OCI-LY1 (cell line): Measurements from ENCODE around the gene PEX26.

Experiments used
- EZH2 ChIP-seq: fragments of 200-600 bp; sonication (generic), shearing (Covaris generic); IDR thresholded peaks from 2 replicates; pipeline ENCODE4 v1.8.0; 2017; ENCODE audit warnings: borderline replicate concordance, mixed run types, mild to moderate bottlenecking, antibody characterized with exemption, low read length, moderate library complexity, mixed read lengths
- TF ChIP-seq, protein P1 (sequence below): fragments of 200-600 bp; sonication (generic), shearing (Covaris generic); IDR thresholded peaks from 2 replicates; pipeline ENCODE4 v1.5.1; 2017; ENCODE audit warnings: mild to moderate bottlenecking, antibody characterized with exemption, low read length, moderate library complexity, mixed read lengths

DNA sequence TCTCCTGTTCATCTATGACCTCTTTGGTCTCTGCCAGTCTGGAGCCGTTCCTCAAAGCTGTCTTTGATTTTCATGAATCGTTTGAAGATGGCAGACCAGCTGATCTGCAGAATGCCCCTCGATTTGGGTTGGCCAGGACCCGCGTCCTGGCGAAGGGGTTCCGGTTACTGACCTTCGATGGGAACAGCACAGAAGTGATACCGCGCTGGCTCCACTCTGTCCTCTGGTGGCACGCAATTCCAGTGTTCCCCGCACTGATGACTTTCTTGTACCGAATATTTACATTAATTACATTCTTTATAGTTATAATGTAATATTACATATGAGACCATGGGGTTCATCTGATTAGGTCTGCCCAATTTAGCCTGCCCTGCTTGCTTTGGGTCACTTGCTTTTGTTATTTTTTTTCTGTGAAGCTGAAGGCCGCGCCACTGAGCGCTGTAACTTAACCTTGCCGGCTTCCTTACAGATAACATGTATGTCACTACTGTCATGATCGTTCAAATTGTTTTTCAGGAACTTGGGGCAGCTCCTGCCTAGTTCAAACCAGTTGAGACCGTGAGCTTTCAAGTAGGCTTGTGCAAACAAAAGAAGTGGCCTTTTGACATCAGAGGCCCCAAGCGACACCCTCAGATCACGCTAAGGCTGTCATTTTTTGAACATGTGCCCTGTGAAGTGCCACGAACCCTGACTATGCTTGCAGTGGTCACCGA, 68.0 kb downstream of the PEX26 start:
- TF ChIP-seq, protein P1, sequence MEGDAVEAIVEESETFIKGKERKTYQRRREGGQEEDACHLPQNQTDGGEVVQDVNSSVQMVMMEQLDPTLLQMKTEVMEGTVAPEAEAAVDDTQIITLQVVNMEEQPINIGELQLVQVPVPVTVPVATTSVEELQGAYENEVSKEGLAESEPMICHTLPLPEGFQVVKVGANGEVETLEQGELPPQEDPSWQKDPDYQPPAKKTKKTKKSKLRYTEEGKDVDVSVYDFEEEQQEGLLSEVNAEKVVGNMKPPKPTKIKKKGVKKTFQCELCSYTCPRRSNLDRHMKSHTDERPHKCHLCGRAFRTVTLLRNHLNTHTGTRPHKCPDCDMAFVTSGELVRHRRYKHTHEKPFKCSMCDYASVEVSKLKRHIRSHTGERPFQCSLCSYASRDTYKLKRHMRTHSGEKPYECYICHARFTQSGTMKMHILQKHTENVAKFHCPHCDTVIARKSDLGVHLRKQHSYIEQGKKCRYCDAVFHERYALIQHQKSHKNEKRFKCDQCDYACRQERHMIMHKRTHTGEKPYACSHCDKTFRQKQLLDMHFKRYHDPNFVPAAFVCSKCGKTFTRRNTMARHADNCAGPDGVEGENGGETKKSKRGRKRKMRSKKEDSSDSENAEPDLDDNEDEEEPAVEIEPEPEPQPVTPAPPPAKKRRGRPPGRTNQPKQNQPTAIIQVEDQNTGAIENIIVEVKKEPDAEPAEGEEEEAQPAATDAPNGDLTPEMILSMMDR = no peak
- TF ChIP-seq EZH2 = no peak
